Endothelial cell of umbilical vein (primary cell): ENCODE data around the gene TSHZ1. TPM values are rescaled to one million over a fixed set of nuclear protein-coding genes. Genes with fewer than 3 reads are reported as not detected.

ENCODE experiments used
- BruUV-seq: library from RNA; stranded (reverse); fragments of 400-500 nt; replicated peaks from 2 replicates; lab custom pipeline; 2021; lab: Mats Ljungman, UMichigan
- CTCF ChIA-PET: fragments of 300-600, 350-600 bp; sonication (Branson Sonifier 250); formaldehyde crosslinking; loops from one replicate; lab custom pipeline; 2021; ENCODE audit warnings: antibody characterized with exemption, inconsistent platforms; lab: Charles Lee
- POLR2A ChIA-PET: fragments of 300-600, 350-600 bp; sonication (Branson Sonifier 250); formaldehyde crosslinking; loops from one replicate; lab custom pipeline; 2021; ENCODE audit warnings: antibody characterized with exemption, inconsistent platforms; lab: Charles Lee
- DNase-seq: peaks from one replicate; pipeline ENCODE4 v3.0.0-alpha.2; 2011; ENCODE audit warnings: low read depth, low spot score
- FAIRE-seq: peaks from 2 replicates; lab custom pipeline; 2011; peaks lifted over from hg19 to GRCh38; lab: Jason Lieb, UNC
- H2AFZ ChIP-seq: 2 replicates; pipeline ENCODE4 v1.6.0; 2012; ENCODE audit warnings: low read depth, low read length, control low read depth, inconsistent platforms
- H3K27ac ChIP-seq: 2 replicates; pipeline ENCODE4 v1.5.1; 2011; ENCODE audit warnings: low read depth, mild to moderate bottlenecking, control low read depth, low read length, moderate library complexity; ENCODE audit not compliant: insufficient read depth
- H3K27me3 ChIP-seq, 2 experiments: 2 replicates each; pipeline versions ENCODE4 v1.6.0 to v1.6.1; 2011; ENCODE audit warnings: low read length in 2 of 2, mixed read lengths in 1 of 2; ENCODE audit not compliant: control insufficient read depth in 2 of 2, insufficient read depth in 2 of 2
- H3K36me3 ChIP-seq, 2 experiments: 2 replicates in 1 of 2; 3 replicates in 1 of 2; pipeline ENCODE4 v1.5.1; 2011; ENCODE audit warnings: low read length in 2 of 2, mild to moderate bottlenecking in 1 of 2, moderate library complexity in 1 of 2; ENCODE audit not compliant: control insufficient read depth in 2 of 2, insufficient read depth in 2 of 2; ENCODE audit errors: extremely low read depth in 1 of 2
- H3K4me1 ChIP-seq: 3 replicates; pipeline ENCODE4 v1.5.1; 2011; ENCODE audit warnings: mild to moderate bottlenecking, low read length; ENCODE audit not compliant: control insufficient read depth, insufficient read depth; ENCODE audit errors: extremely low read depth
- H3K4me2 ChIP-seq: 2 replicates; pipeline ENCODE4 v1.6.1; 2011; ENCODE audit warnings: low read length, control low read depth, mixed read lengths; ENCODE audit not compliant: insufficient read depth
- H3K4me3 ChIP-seq, 3 experiments: fragments of 200-600 bp in 1 of 3; sonication (generic), shearing (Covaris generic) in 1 of 3; replicated peaks in 1 of 3; 2 replicates each; pipeline ENCODE4 v1.5.1; 2011 to 2016; ENCODE audit warnings: control low read depth in 3 of 3, low read length in 3 of 3, mild to moderate bottlenecking in 2 of 3, inconsistent platforms in 1 of 3, low read depth in 1 of 3, moderate library complexity in 1 of 3; ENCODE audit not compliant: insufficient read depth in 1 of 3
- H3K79me2 ChIP-seq: 2 replicates; pipeline ENCODE4 v1.6.0; 2012; ENCODE audit warnings: low read length, inconsistent platforms; ENCODE audit not compliant: control insufficient read depth, insufficient read depth
- H3K9ac ChIP-seq: replicated peaks from 2 replicates; pipeline ENCODE3; 2011; ENCODE audit warnings: low read length, control low read depth; ENCODE audit not compliant: insufficient read depth; ENCODE audit errors: extremely low read depth
- H3K9me1 ChIP-seq: replicated peaks from 3 replicates; pipeline ENCODE4 v1.6.0; 2011; ENCODE audit warnings: mild to moderate bottlenecking, low read length; ENCODE audit not compliant: control insufficient read depth, insufficient read depth; ENCODE audit errors: extremely low read depth
- H3K9me3 ChIP-seq: replicated peaks from 2 replicates; pipeline ENCODE4 v1.5.1; 2012; ENCODE audit warnings: low read length, inconsistent platforms; ENCODE audit not compliant: control insufficient read depth, insufficient read depth
- H4K20me1 ChIP-seq: replicated peaks from 2 replicates; pipeline ENCODE3; 2011; ENCODE audit warnings: mild to moderate bottlenecking, low read length; ENCODE audit not compliant: control insufficient read depth, insufficient read depth; ENCODE audit errors: extremely low read depth
- EZH2 ChIP-seq: IDR thresholded peaks from 2 replicates; pipeline ENCODE4 v1.6.1; 2012; ENCODE audit warnings: borderline replicate concordance, low read depth, mild to moderate bottlenecking, moderate library complexity, low read length, inconsistent platforms; ENCODE audit not compliant: severe bottlenecking
- FOS ChIP-seq: IDR thresholded peaks from 2 replicates; pipeline ENCODE4 v1.6.1; 2011; ENCODE audit warnings: mild to moderate bottlenecking, low read length, moderate library complexity, borderline replicate concordance; ENCODE audit not compliant: insufficient read depth
- GATA2 ChIP-seq: IDR thresholded peaks from 2 replicates; pipeline ENCODE4 v1.7.0; 2011; ENCODE audit warnings: low read depth, mild to moderate bottlenecking, moderate library complexity, mixed read lengths, low read length; ENCODE audit not compliant: insufficient read length, insufficient read depth
- JUN ChIP-seq: IDR thresholded peaks from 2 replicates; pipeline ENCODE4 v1.6.1; 2011; ENCODE audit warnings: borderline replicate concordance, low read depth; ENCODE audit not compliant: insufficient read length, insufficient read depth
- MYC ChIP-seq: IDR thresholded peaks from one replicate; pipeline ENCODE4 v1.6.1; 2011; ENCODE audit warnings: mild to moderate bottlenecking, low read depth, low read length
- POLR2A ChIP-seq: IDR thresholded peaks from 2 replicates; pipeline ENCODE4 v1.6.1; 2012; ENCODE audit warnings: low read depth, mild to moderate bottlenecking, control low read depth, low read length
- POLR2AphosphoS5 ChIP-seq: IDR thresholded peaks from 2 replicates; pipeline ENCODE4 v1.6.1; 2012; ENCODE audit warnings: low read depth, mild to moderate bottlenecking, control low read depth, low read length, moderate library complexity; ENCODE audit not compliant: insufficient read depth
- dilution Hi-C: fragments of 300-500 bp; cut with MboI; formaldehyde crosslinking; loops from one replicate; pipeline ENCODE4 v1.15.0; 2019; ENCODE audit warnings: low sequenced_read_pairs; ENCODE audit not compliant: extremely low pct_ligation_motif_present
- intact Hi-C: fragments of 100-400 bp; cut with micrococcal nuclease; formaldehyde crosslinking; loops from one replicate; pipeline ENCODE4 v1.10.0; 2022
- polyA plus RNA-seq, 4 experiments: library from polyadenylated mRNA; depleted of rRNA in 3 of 4; stranded (reverse) in 3 of 4; unstranded in 1 of 4; fragments of >200 nt; gene quantifications; 2 replicates each; pipeline versions ENCODE4 v1.2.1 to v1.2.3, GENCODE V29; 2011 to 2012; ENCODE audit warnings: missing spikeins in 1 of 4
- total RNA-seq: library from RNA; stranded (reverse); gene quantifications from 2 replicates; pipeline ENCODE4 v1.2.3, GENCODE V29; 2021
- TF ChIP-seq, protein P1 (sequence below), 2 donors: IDR thresholded peaks; 1 replicate in 1 of 2; 2 replicates in 1 of 2; pipeline ENCODE4 v1.5.1; 2011; ENCODE audit warnings: low read length in 2 of 2, mild to moderate bottlenecking in 2 of 2, moderate library complexity in 2 of 2, control low read depth in 1 of 2, inconsistent platforms in 1 of 2, low read depth in 1 of 2; ENCODE audit not compliant: insufficient read depth in 1 of 2; ENCODE audit errors: extremely low read depth in 1 of 2
- TF ChIP-seq, protein P2 (sequence below): IDR thresholded peaks from 2 replicates; pipeline ENCODE4 v1.6.1; 2011; ENCODE audit not compliant: insufficient read depth, insufficient read length

Gene TSHZ1
- total and polyA plus RNA-seq, 2 donors (not counting 3 experiments of a cell fraction or from before 2014, with no cell fraction given): 4.2 to 10.2 TPM

DNA sequence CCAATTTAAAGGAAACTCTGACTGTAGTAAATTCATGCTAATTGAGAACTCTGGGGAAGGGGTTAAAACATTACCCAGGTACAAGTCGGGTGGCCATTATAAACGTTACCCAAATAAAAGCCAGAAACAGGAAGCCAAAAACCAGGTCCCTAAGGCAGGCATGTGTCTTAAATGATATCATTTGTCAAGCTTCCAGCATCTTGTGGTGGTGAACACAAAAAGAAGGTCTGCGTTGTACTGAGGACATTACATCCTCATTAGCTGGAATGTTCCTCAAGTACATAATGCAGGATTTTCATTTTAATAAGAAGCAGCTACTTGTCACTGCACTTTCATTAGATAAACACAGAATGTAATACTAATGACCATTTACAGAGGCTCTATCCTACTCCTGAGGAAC lies 12.6 kb upstream of the TSHZ1 start:
- no peak overlapping the region for H3K9ac ChIP-seq
- H3K79me2 ChIP-seq: peaks cover 13% of the 10 kb centered on the region
- FAIRE-seq (no peak), DNase-seq (no peak)
- POLR2A ChIA-PET: interaction anchor here (0.5 kb wide), 1 partner anchor 431 kb away, joined by 3 read pairs; no protein-coding TSS in a partner anchor
- dilution Hi-C loops (no loop called here), intact Hi-C loops (loop anchor here (5.0 kb wide), 1 partner anchor 301 kb away; no protein-coding TSS in a partner anchor)
- H4K20me1 ChIP-seq: no peaks in the 10 kb centered on the region
- no peak overlapping the region for H3K4me3 ChIP-seq
- no peaks in the 10 kb centered on the region for H3K9me1 ChIP-seq
- TF ChIP-seq, protein P1, sequence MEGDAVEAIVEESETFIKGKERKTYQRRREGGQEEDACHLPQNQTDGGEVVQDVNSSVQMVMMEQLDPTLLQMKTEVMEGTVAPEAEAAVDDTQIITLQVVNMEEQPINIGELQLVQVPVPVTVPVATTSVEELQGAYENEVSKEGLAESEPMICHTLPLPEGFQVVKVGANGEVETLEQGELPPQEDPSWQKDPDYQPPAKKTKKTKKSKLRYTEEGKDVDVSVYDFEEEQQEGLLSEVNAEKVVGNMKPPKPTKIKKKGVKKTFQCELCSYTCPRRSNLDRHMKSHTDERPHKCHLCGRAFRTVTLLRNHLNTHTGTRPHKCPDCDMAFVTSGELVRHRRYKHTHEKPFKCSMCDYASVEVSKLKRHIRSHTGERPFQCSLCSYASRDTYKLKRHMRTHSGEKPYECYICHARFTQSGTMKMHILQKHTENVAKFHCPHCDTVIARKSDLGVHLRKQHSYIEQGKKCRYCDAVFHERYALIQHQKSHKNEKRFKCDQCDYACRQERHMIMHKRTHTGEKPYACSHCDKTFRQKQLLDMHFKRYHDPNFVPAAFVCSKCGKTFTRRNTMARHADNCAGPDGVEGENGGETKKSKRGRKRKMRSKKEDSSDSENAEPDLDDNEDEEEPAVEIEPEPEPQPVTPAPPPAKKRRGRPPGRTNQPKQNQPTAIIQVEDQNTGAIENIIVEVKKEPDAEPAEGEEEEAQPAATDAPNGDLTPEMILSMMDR (IDR thresholded peaks at IDR 0.05; ENCODE audit: extremely low read depth in 1 of 2, insufficient read depth in 1 of 2, low read depth in 1 of 2, low read length in 2 of 2): no peak
- no peak for TF ChIP-seq FOS
- no peak for TF ChIP-seq GATA2
- TF ChIP-seq POLR2A: no peak
- no peak for TF ChIP-seq EZH2
- TF ChIP-seq JUN: no peak
- no peak for TF ChIP-seq MYC
- TF ChIP-seq POLR2AphosphoS5: no peak
- TF ChIP-seq, protein P2, sequence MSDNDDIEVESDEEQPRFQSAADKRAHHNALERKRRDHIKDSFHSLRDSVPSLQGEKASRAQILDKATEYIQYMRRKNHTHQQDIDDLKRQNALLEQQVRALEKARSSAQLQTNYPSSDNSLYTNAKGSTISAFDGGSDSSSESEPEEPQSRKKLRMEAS: no peak
- CTCF ChIA-PET: no interaction called here
- H3K27ac ChIP-seq: no peak overlapping the region
- H3K36me3 ChIP-seq: peaks cover 0 to 7% of the 10 kb centered on the region in 2 experiments
- H3K27me3 ChIP-seq: no peaks in the 10 kb centered on the region
- no peak overlapping the region for H2AFZ ChIP-seq
- H3K9me3 ChIP-seq: no peaks in the 10 kb centered on the region
- no peak overlapping the region for H3K4me2 ChIP-seq
- H3K4me1 ChIP-seq: peaks cover 25% of the 10 kb centered on the region
- BruUV-seq: no TSS peak
